Astrocyte (in vitro differentiated cells and primary cell): Measurements from ENCODE around the gene LRRK1. TPM values are rescaled to one million over a fixed set of nuclear protein-coding genes. Genes with fewer than 3 reads are reported as not detected.

Source experiments
- DNase-seq: peaks from one replicate; pipeline ENCODE4 v3.0.0-alpha.2; 2010; ENCODE audit warnings: low read depth
- FAIRE-seq: peaks from 2 replicates; lab custom pipeline; 2011; peaks lifted over from hg19 to GRCh38; lab: Jason Lieb, UNC
- H2AFZ ChIP-seq: 2 replicates; pipeline ENCODE4 v1.6.0; 2012; ENCODE audit warnings: low read depth, low read length, inconsistent platforms
- H3K27ac ChIP-seq: 2 replicates; pipeline ENCODE4 v1.5.1; 2011; ENCODE audit warnings: low read depth, low read length, inconsistent platforms
- H3K27me3 ChIP-seq: 2 replicates; pipeline ENCODE4 v1.6.0; 2011; ENCODE audit warnings: low read length, inconsistent platforms; ENCODE audit not compliant: insufficient read depth
- H3K36me3 ChIP-seq: 2 replicates; pipeline ENCODE4 v1.5.1; 2011; ENCODE audit warnings: low read length, inconsistent platforms; ENCODE audit not compliant: insufficient read depth
- H3K4me1 ChIP-seq: 2 replicates; pipeline ENCODE4 v1.5.1; 2011; ENCODE audit warnings: low read length, inconsistent platforms; ENCODE audit not compliant: insufficient read depth
- H3K4me2 ChIP-seq: 2 replicates; pipeline ENCODE4 v1.6.0; 2012; ENCODE audit warnings: low read length, inconsistent platforms
- H3K4me3 ChIP-seq: 2 replicates; pipeline ENCODE4 v1.5.1; 2011; ENCODE audit warnings: low read depth, mild to moderate bottlenecking, low read length, inconsistent platforms; ENCODE audit not compliant: insufficient read depth
- H3K79me2 ChIP-seq: 2 replicates; pipeline ENCODE4 v1.6.0; 2012; ENCODE audit warnings: mild to moderate bottlenecking, low read length, inconsistent platforms; ENCODE audit not compliant: insufficient read depth
- H3K9ac ChIP-seq: 2 replicates; pipeline ENCODE4 v1.6.0; 2012; ENCODE audit warnings: mild to moderate bottlenecking, low read length, inconsistent platforms
- H3K9me3 ChIP-seq: 2 replicates; pipeline ENCODE4 v1.5.1; 2012; ENCODE audit warnings: low read depth, mild to moderate bottlenecking, low read length, inconsistent platforms; ENCODE audit not compliant: insufficient read depth
- H4K20me1 ChIP-seq: 2 replicates; pipeline ENCODE4 v1.6.0; 2012; ENCODE audit warnings: low read length, inconsistent platforms; ENCODE audit not compliant: insufficient read depth
- H3K27ac Mint-ChIP-seq: one replicate; pipeline ENCODE4 v1.8.0; 2021; ENCODE audit warnings: mild to moderate bottlenecking, mixed read lengths; ENCODE audit not compliant: unreplicated experiment
- H3K27me3 Mint-ChIP-seq: one replicate; pipeline ENCODE4 v1.8.0; 2021; ENCODE audit warnings: low read depth, mixed read lengths; ENCODE audit not compliant: unreplicated experiment
- H3K36me3 Mint-ChIP-seq: one replicate; pipeline ENCODE4 v1.8.0; 2021; ENCODE audit warnings: low read depth, mixed read lengths; ENCODE audit not compliant: unreplicated experiment
- H3K4me1 Mint-ChIP-seq: one replicate; pipeline ENCODE4 v1.8.0; 2021; ENCODE audit warnings: low read depth, mixed read lengths; ENCODE audit not compliant: unreplicated experiment
- H3K4me3 Mint-ChIP-seq: one replicate; pipeline ENCODE4 v1.8.0; 2021; ENCODE audit warnings: mild to moderate bottlenecking, moderate library complexity, mixed read lengths; ENCODE audit not compliant: unreplicated experiment
- H3K9me3 Mint-ChIP-seq: one replicate; pipeline ENCODE4 v1.8.0; 2021; ENCODE audit warnings: mild to moderate bottlenecking, mixed read lengths; ENCODE audit not compliant: unreplicated experiment
- CTCF ChIP-seq: IDR thresholded peaks from 2 replicates; pipeline ENCODE4 v1.5.1; 2011; ENCODE audit warnings: low read depth, mild to moderate bottlenecking, inconsistent platforms, low read length, moderate library complexity; ENCODE audit not compliant: insufficient read depth
- EZH2 ChIP-seq: IDR thresholded peaks from 2 replicates; pipeline ENCODE4 v1.6.1; 2012; ENCODE audit warnings: mild to moderate bottlenecking, low read length, inconsistent platforms; ENCODE audit not compliant: insufficient read depth
- total RNA-seq: library from RNA; stranded (reverse); gene quantifications from 2 replicates; pipeline ENCODE4 v1.2.1, GENCODE V29; 2021

Gene LRRK1
- total RNA-seq, 1 donor from 2014 or later: 0.41 TPM

GRCh38 chr15:101115393-101115785, 196.2 kb downstream of the LRRK1 start:
- Histone ChIP-seq H3K36me3 (no peaks in the 10 kb centered on the region), H3K27ac (no peak overlapping the region), H2AFZ (no peak overlapping the region), H3K4me2 (peak overlapping the region; percentile 13), H3K4me1 (peaks cover 11% of the 10 kb centered on the region), H3K79me2 (no peaks in the 10 kb centered on the region), H3K9me3 (no peaks in the 10 kb centered on the region), H3K9ac (no peak overlapping the region), H4K20me1 (no peaks in the 10 kb centered on the region), H3K4me3 (no peak overlapping the region), H3K27me3 (no peaks in the 10 kb centered on the region)
- TF ChIP-seq CTCF (no peak), EZH2 (no peak)
- FAIRE-seq (no peak), DNase-seq (no peak)
- H3K4me1 Mint-ChIP-seq: peaks cover 3% of the 10 kb centered on the region
- H3K4me3 Mint-ChIP-seq: no peak overlapping the region
- no peak overlapping the region for H3K27ac Mint-ChIP-seq
- no peaks in the 10 kb centered on the region for H3K36me3 Mint-ChIP-seq
- peaks cover 16% of the 10 kb centered on the region for H3K27me3 Mint-ChIP-seq
- no peaks in the 10 kb centered on the region for H3K9me3 Mint-ChIP-seq

GRCh38 chr15:101115786-101116680, 196.9 kb downstream of the LRRK1 start:
- H3K27ac ChIP-seq: no peak overlapping the region

More at GRCh38 chr15:101115786-101116680, 196.9 kb downstream of the LRRK1 start:
- no peaks in the 10 kb centered on the region for H3K9me3 Mint-ChIP-seq
- Histone ChIP-seq H3K4me3 (no peak overlapping the region), H3K79me2 (no peaks in the 10 kb centered on the region), H3K4me2 (peak overlapping the region; percentile 13), H3K27me3 (no peaks in the 10 kb centered on the region), H3K36me3 (no peaks in the 10 kb centered on the region), H2AFZ (peak overlapping the region; percentile 37), H3K9me3 (no peaks in the 10 kb centered on the region), H3K4me1 (peaks cover 11% of the 10 kb centered on the region), H3K9ac (peak overlapping the region; percentile 1), H4K20me1 (no peaks in the 10 kb centered on the region)
- H3K4me1 Mint-ChIP-seq: peaks cover 3% of the 10 kb centered on the region
- peak overlapping the region; percentile 26 for H3K27ac Mint-ChIP-seq
- FAIRE-seq (no peak), DNase-seq (peak; percentile 68)
- TF ChIP-seq CTCF: no peak
- TF ChIP-seq EZH2: no peak
- H3K4me3 Mint-ChIP-seq: no peak overlapping the region
- peaks cover 16% of the 10 kb centered on the region for H3K27me3 Mint-ChIP-seq
- H3K36me3 Mint-ChIP-seq: no peaks in the 10 kb centered on the region
